Globus pallidus (tissue), 1 donor: ENCODE measurements around the gene GPR157.
"Not testable (repeated sequence)": the region's sequence is repeated elsewhere in the genome, so short reads cannot be mapped to it uniquely, and the experiment has no call there.

Experiments used
- DNase-seq: peaks from one replicate; pipeline ENCODE4 v3.0.0-alpha.2; 2015; ENCODE audit warnings: low spot score

GPR157 gene

GRCh38 chr1:9128520-9129265 is at the start of gene GPR157:
TSS of gene GPR157 (minus strand) at chr1:9129102. CDS start at chr1:9129027, 75 bp downstream.
- peak; percentile 32 for DNase-seq

GRCh38 chr1:9174762-9175161 is 45.9 kb upstream of the GPR157 start:
- no peak for DNase-seq

DNA sequence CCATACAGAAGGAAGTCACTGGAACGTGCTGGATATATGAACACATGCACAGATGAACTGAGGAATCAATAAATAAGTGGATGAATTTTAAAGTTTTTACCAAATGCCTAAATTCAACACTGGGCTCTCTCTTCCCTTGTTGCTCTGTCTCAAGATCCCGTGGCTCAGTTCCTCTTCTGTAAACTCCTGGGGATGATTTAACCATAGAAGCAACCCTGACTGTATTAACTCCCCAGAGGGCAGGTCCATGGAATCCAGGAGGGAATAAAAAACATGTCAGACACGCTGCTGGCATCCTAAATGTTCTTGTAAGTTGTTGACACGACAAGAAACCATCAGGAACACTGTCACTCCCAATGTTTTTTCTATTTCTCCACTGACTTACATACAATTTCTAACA is 45.3 kb upstream of the GPR157 start:
- DNase-seq = no peak

DNA sequence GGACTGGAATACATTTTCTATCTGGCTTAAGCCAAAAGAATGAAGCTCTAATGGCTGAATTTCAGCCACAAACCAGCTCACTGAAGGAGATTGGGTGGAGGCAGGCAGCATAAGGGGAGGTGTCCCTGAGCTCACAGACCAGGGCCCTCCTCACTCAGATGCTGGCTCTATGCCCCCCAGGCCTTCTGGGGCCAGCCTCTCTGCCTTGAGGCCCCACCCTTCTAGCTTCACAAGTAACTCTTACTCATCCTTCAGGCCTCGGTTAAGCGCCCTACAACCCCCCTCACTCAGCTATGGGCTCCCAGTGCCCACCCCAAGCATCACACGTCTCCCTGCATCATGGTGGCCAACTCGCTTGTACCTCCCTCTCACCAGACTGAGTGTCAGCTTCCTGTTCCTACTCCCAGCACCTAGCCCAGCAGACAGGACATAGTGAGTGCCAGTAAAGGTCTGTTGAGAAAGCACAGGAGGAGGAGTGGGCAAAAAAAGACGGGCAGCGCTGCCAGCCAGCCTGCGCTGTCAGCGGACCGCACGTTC is 40.8 kb upstream of the GPR157 start:
- DNase-seq = no peak

- no peak for DNase-seq
Measured at GRCh38 chr1:9167638-9168037, 38.7 kb upstream of the GPR157 start.

DNA sequence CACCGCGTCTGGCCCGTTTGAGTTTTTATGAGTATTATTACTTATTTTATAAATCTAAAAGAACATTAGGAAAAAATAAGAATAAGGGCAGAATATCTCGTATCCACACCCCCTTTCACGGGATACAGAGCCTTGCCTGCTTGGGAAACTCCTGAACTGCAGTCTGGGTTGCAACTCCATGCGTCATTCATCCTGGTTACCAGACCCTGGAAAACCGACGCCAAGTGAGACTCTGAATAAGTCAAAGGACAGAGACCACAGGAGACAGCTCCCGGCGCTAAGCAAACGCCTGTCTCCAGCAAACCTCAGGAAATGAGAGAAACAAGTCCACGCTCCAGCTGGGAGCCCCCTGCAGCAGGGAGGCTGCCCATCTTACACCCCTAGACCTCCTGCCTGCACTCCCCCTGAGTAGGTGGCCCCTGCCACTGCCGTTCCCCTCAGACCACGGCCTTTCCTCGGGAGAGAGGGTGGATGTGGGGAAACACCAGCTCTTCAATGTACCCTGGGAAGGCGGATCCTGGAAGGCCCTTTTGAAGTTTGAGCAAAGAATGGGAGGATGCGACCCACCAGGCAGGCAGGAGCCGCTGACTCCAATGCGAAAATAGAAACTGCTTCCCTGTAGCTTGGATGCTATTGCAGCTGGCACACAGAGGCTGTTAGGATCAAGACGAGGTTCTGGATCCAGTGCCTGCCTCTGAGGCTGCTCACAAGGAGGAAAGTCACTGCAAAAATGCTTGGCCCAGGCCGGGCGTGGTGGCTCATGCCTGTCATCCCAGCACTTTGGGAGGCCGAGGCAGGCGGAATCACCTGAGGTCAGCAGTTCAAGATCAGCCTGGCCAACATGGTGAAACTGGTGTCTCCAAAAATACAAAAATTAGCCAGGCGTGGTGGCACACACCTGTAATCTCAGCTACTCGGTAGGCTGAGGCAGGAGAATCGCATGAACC is 37.7 kb upstream of the GPR157 start:
- no peak for DNase-seq

GRCh38 chr1:9165396-9165795 is 36.5 kb upstream of the GPR157 start:
- DNase-seq = no peak

DNA sequence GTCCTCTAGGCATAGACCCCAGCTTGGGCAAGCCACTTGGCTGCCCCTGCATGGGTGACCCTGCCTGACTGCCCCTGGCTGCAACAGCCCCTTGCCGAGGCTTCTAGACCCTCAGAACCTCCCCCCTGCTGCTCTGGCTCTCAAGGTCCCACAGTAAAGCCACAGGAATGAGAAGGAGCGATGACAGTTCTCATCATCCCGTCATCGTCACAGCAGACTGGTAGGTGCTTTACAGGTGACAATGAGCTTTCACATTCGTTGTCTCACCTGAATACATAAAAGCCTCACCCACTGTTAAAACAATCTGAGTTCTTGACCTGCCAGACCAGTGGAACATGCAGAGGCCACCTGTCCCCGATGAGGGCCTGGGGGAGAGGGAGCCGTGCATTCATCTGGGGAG is 36.0 kb upstream of the GPR157 start:
- DNase-seq = no peak

DNA sequence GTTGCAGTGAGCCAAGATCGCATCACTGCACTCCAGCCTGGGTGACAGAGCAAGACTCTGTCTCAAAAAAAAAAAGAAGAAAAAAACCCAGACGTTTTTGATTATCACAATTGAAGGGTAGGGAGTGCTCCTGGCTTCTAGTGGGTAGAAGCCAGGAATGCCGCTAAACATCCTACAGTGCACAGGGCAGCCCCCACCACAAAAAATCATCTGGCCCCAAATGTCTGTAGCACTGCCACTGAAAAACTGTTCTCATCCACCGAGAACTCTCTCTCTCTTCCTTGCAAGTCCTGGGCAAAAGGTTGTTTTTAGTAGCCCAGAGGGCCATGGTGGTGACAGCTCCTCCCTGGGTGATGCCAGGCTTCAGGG is 35.6 kb upstream of the GPR157 start:
- DNase-seq = no peak

- DNase-seq = no peak
Measured at GRCh38 chr1:9161963-9162362, 33.1 kb upstream of the GPR157 start.

- DNase-seq = no peak
Measured at GRCh38 chr1:9161342-9161741, 32.4 kb upstream of the GPR157 start.

GRCh38 chr1:9160079-9160717 is 31.3 kb upstream of the GPR157 start:
- DNase-seq = no peak

- no peak for DNase-seq
Measured at GRCh38 chr1:9155879-9156278, 27.0 kb upstream of the GPR157 start.

DNA sequence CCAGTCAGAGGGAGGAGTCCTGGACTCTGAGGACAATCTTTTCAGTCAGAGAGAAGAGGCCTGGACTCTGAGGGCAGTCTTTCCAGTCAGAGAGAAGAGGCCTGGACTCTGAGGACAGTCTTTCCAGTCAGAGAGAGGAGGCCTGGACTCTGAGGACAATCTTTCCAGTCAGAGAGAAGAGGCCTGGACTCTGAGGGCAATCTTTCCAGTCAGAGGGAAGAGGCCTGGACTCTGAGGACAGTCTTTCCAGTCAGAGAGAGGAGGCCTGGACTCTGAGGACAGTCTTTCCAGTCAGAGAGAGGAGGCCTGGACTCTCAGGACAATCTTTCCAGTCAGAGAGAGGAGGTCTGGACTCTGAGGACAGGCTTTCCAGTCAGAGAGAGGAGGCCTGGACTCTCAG is 26.5 kb upstream of the GPR157 start:
- DNase-seq = not testable (repeated sequence)

DNA sequence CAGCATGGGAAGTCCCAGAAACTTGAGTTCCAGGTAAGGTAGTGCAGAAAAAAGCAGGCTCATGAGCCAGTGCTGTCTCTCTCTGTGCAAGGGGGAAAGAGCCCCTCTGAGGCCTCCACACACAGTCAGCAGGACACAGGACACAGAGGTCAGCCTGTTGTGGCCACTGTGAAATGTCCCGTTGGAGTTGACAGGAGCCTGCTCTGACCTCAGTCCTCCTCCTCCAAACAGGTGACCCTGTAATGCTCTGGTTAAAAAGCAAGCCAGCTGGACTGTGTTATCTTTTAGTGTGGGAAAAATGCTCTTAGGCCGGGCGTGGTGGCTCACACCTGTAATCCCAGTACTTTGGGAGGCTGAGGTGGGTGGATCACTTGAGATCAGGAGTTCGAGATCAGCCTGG is 24.2 kb upstream of the GPR157 start:
- DNase-seq = no peak

- DNase-seq = no peak
Measured at GRCh38 chr1:9152535-9152934, 23.6 kb upstream of the GPR157 start.

- DNase-seq = no peak
Measured at GRCh38 chr1:9151328-9151860, 22.5 kb upstream of the GPR157 start.

DNA sequence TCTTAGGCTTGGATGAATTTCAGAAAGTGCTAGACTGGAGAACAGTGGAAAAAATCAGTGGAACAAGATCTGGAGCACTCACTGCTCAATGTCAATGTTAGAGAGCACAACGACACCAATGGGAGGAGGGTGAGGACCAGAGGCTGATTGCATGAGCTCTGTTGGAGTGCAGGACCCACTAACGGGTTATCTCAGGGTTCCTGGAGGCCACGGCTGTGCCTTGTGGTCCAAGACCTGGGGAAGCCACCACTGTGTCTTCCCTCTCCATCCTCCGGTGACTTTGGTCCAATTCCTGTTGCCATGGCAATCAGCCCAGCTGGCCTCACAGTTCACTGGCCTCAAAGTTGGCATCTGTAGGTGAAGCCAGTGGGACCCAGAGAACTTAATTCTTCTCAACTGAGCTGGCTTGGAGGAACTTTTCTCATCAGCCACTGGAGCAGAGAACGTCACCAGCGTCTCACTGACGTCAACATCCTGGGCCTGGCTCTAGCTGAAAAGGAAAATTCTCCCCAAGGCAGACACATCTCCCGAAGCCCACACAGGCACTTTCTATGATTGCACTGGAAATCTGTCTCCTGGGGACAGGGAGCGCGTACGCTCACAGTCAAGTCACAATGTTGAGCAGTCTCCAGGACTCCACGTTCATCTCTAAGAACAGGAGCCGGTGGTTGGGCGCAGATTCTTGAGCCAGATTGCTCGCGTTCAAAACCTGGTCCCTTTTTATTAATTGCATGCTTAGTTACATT is 21.9 kb upstream of the GPR157 start:
- no peak for DNase-seq

DNA sequence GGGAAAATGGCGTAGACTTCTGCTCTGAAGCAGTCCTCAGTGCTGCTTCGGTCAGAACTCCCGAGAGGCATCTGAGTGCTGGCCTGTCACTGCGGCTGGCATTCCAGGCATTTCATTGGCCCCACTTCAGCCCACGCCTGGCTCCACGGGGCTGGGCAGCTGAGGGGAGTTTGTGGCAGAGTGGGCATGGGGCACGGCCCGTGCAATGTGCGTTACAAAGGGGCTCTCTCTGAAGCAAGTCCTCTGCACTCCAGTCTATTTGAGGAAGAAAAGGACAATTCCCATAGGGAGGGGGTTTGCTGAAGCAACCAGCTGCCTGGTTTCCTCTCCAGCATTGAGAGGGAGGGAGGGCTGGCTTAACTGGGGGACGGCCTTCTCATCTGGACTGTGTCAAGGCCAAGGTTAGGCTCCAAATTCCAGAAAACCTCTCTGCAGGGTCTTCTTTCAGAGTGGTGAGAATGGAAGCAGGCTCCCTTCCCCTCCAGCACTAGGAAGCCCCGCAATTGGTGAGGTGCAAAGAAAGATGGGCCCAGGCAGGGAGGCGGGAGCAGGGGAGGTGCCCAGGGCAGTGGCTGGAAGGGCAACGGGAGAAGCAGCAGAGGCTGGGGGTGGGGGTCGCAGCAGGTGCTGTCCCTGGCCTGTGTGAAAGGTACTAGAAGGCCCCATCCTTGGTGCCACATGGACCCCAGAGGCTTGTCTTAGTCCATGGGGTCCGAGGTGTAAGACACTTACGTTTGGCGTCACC is 21.1 kb upstream of the GPR157 start:
- DNase-seq = no peak

DNA sequence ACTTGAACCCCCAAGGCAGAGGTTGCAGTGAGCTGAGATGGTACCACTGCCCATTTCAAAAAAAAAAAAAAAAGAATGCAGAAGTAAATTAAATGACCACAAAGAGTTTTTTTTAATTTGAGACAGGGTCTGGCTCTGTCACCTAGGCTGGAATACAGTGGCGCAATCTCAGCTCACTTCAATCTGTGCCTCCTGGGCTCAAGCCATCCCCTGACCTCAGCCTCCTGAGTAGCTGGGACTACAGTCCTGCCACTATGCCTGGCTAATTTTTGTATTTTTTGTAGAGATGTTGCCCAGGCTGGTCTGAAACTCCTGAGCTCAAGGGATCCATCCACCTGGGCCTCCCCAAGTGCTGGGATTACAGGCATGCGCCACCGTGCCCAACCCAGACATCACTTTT is 20.2 kb upstream of the GPR157 start:
- DNase-seq = no peak

- no peak for DNase-seq
Measured at GRCh38 chr1:9146156-9146555, 17.3 kb upstream of the GPR157 start.
